HepG2 (cell line): Measurements from ENCODE around the gene PID1.

Experiments used
- CTCF ChIP-seq: sonication (generic); formaldehyde crosslinking; IDR thresholded peaks from 2 replicates; pipeline ENCODE4 v1.5.0; 2020; ENCODE audit warnings: mild to moderate bottlenecking, missing genetic modification reagents, moderate library complexity
- KDM5A ChIP-seq: fragments of 200-600 bp; sonication (generic); IDR thresholded peaks from 2 replicates; pipeline ENCODE4 v1.7.0; 2018; ENCODE audit warnings: antibody characterized with exemption, mild to moderate bottlenecking, low read length, borderline replicate concordance
- KLF16 ChIP-seq, 2 experiments: sonication (generic) in 1 of 2; formaldehyde crosslinking in 1 of 2; IDR thresholded peaks; 2 replicates each; pipeline versions ENCODE4 v1.6.1 to v1.8.0; 2016 to 2023; ENCODE audit warnings: missing genetic modification reagents in 2 of 2, missing compliant biosample characterization in 1 of 2
- KMT2A ChIP-seq: sonication (generic); formaldehyde crosslinking; IDR thresholded peaks from 2 replicates; pipeline ENCODE4 v1.4.0; 2020; ENCODE audit warnings: missing genetic modification reagents
- MAX ChIP-seq: IDR thresholded peaks from 2 replicates; pipeline ENCODE4 v1.6.1; 2012; ENCODE audit warnings: inconsistent platforms
- NR0B2 ChIP-seq: sonication (generic); formaldehyde crosslinking; IDR thresholded peaks from 2 replicates; pipeline ENCODE4 v1.4.0; 2020; ENCODE audit warnings: mild to moderate bottlenecking, missing genetic modification reagents
- RBAK ChIP-seq: sonication (generic); formaldehyde crosslinking; IDR thresholded peaks from 2 replicates; pipeline ENCODE4 v1.5.1; 2020; ENCODE audit warnings: mild to moderate bottlenecking, missing genetic modification reagents
- SRF ChIP-seq: IDR thresholded peaks from 2 replicates; pipeline ENCODE4 v1.6.1; 2011; ENCODE audit warnings: mild to moderate bottlenecking, low read depth, low read length, moderate library complexity
- TARDBP ChIP-seq: sonication (generic); formaldehyde crosslinking; IDR thresholded peaks from 2 replicates; pipeline ENCODE4 v1.8.0; 2022; ENCODE audit warnings: mild to moderate bottlenecking, missing genetic modification reagents
- TRIM24 ChIP-seq: sonication (generic); formaldehyde crosslinking; IDR thresholded peaks from 2 replicates; pipeline ENCODE4 v1.8.0; 2022; ENCODE audit warnings: mild to moderate bottlenecking, missing genetic modification reagents
- ZNF230 ChIP-seq: sonication (generic); formaldehyde crosslinking; IDR thresholded peaks from 2 replicates; pipeline ENCODE4 v1.4.0; 2020; ENCODE audit warnings: mild to moderate bottlenecking, missing genetic modification reagents

GRCh38 chr2:229210641-229211040 is 60.4 kb downstream of the PID1 start:
- no peak for TF ChIP-seq TARDBP
- TF ChIP-seq SRF = no peak
- TF ChIP-seq TRIM24 (CRISPR knock-in tag) = no peak
- TF ChIP-seq CTCF = no peak
- no peak for TF ChIP-seq KLF16 (CRISPR knock-in tag; IDR thresholded peaks at IDR 0.05)
- TF ChIP-seq NR0B2 (CRISPR knock-in tag) = no peak
- no peak for TF ChIP-seq KMT2A (CRISPR knock-in tag)
- TF ChIP-seq MAX = no peak
- no peak for TF ChIP-seq RBAK
- TF ChIP-seq ZNF230 (CRISPR knock-in tag) = no peak
- TF ChIP-seq KDM5A = no peak
